Tibial artery (tissue), 4 donors: ENCODE measurements around the gene OR6F1.
"Not testable (repeated sequence)": the region's sequence is repeated elsewhere in the genome, so short reads cannot be mapped to it uniquely, and the experiment has no call there.

ENCODE experiments used
- DNase-seq, 2 donors: peaks; one replicate each; pipeline ENCODE4 v3.0.0-alpha.2; 2019
- H3K27ac ChIP-seq, 2 donors: fragments of 200-600 bp; sonication (generic) in 1 of 2; 1 replicate in 1 of 2; 2 replicates in 1 of 2; pipeline ENCODE4 v1.5.1; 2018 to 2019; ENCODE audit warnings: mild to moderate bottlenecking in 1 of 2
- H3K27me3 ChIP-seq, 2 donors: fragments of 200-600 bp; sonication (generic) in 1 of 2; one replicate each; pipeline versions ENCODE4 v1.5.1 to v1.6.0; 2016 to 2019
- H3K36me3 ChIP-seq, 3 donors: fragments of 200-600 bp; sonication (generic) in 2 of 3; one replicate each; pipeline ENCODE4 v1.5.1; 2016 to 2019; ENCODE audit warnings: mild to moderate bottlenecking in 2 of 3
- H3K4me1 ChIP-seq, 4 donors: fragments of 200-600 bp; sonication (generic) in 2 of 4; 1 replicate in 3 of 4; 2 replicates in 1 of 4; pipeline ENCODE4 v1.5.1; 2016 to 2019
- H3K4me3 ChIP-seq, 2 donors: fragments of 200-600 bp; sonication (generic) in 1 of 2; 1 replicate in 1 of 2; 2 replicates in 1 of 2; pipeline ENCODE4 v1.5.1; 2018 to 2019; ENCODE audit warnings: mild to moderate bottlenecking in 2 of 2
- H3K9me3 ChIP-seq, 3 donors: fragments of 200-600 bp; sonication (generic) in 1 of 3; one replicate each; pipeline ENCODE4 v1.5.1; 2016 to 2019
- intact Hi-C: fragments of 100-400 bp; cut with DNase I; formaldehyde crosslinking; loops from one replicate; pipeline ENCODE4 v1.15.0; 2023; ENCODE audit warnings: low total_unique reads
- TF ChIP-seq, protein P1 (sequence below), 2 experiments: fragments of 200-600 bp in 1 of 2; fragments of 450-650 bp in 1 of 2; IDR thresholded peaks; one replicate each; pipeline ENCODE4 v1.5.1; 2017 to 2019; ENCODE audit warnings: antibody characterized with exemption in 2 of 2, mild to moderate bottlenecking in 1 of 2, moderate library complexity in 1 of 2

The OR6F1 gene

DNA sequence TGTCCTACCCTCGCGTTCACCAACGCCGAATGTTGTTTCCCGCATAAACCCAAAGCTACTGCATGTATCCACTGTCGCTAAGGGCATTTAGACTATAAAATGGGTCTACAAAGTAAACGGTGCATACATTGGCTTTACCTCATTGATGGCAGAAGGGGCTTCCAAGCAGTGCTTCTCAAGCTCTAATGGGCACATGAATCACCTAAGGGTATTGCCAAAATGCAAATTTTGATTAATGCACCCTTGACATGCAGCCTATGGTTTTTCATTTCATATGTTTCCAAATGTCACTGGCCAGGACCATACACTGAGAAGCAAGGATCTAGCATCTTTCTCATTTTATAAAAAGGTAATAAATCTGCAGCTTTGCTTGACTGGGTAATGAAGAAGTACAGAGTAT, 2.7 kb downstream of the OR6F1 start:
- no peak for DNase-seq
- Histone ChIP-seq H3K9me3 (no peaks in the 10 kb centered on the region), H3K27ac (no peak overlapping the region), H3K4me3 (no peak overlapping the region), H3K27me3 (no peaks in the 10 kb centered on the region), H3K4me1 (no peaks in the 10 kb centered on the region), H3K36me3 (no peaks in the 10 kb centered on the region)
- intact Hi-C loops = no loop called here
- TF ChIP-seq, protein P1, sequence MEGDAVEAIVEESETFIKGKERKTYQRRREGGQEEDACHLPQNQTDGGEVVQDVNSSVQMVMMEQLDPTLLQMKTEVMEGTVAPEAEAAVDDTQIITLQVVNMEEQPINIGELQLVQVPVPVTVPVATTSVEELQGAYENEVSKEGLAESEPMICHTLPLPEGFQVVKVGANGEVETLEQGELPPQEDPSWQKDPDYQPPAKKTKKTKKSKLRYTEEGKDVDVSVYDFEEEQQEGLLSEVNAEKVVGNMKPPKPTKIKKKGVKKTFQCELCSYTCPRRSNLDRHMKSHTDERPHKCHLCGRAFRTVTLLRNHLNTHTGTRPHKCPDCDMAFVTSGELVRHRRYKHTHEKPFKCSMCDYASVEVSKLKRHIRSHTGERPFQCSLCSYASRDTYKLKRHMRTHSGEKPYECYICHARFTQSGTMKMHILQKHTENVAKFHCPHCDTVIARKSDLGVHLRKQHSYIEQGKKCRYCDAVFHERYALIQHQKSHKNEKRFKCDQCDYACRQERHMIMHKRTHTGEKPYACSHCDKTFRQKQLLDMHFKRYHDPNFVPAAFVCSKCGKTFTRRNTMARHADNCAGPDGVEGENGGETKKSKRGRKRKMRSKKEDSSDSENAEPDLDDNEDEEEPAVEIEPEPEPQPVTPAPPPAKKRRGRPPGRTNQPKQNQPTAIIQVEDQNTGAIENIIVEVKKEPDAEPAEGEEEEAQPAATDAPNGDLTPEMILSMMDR (IDR thresholded peaks at IDR 0.05) = no peak

DNA sequence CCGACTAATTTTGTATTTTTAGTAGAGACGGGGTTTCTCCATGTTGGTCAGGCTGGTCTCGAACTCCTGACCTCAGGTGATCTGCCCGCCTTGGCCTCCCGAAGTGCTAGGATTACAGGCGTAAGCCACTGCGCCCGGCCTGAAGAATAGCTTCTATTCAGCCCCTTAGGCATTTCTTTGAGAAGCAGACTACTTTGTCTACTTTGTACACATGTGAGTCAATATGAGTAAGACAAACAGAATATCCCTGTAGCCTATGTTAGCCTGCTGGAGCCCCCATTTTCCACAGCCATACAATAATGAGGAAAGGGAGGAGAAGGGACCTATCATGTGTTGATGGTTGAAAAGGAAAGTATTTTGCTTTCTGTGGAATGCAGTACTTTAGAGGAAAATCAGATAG, 5.8 kb downstream of the OR6F1 start:
- H3K4me3 ChIP-seq, H3K4me1 ChIP-seq, H3K27me3 ChIP-seq, DNase-seq, H3K36me3 ChIP-seq, intact Hi-C loops, H3K9me3 ChIP-seq, H3K27ac ChIP-seq: not testable (repeated sequence)

DNA sequence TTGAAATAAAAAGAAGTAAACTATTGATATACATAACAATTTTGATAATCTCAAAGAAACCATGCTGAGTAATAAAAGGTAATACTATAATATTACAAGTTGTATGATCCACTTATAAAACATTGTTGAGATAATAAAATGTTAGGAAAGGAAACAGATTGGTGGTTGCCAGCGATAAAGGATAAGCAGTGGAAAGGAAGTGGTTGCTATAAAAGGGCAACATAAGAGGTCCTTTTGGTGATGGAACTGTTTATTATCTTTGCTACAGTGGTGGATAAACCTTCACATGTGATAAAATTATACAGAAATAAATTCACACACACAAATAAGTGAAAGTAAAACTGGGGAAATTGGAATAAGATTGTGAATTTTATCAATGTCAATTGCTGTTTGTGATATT, 15.1 kb downstream of the OR6F1 start:
- DNase-seq = no peak
- H3K36me3 ChIP-seq = no peaks in the 10 kb centered on the region
- H3K4me3 ChIP-seq = no peak overlapping the region
- no peaks in the 10 kb centered on the region for H3K4me1 ChIP-seq
- peaks cover 0 to 6% (median 0%) of the 10 kb centered on the region in 3 donors for H3K9me3 ChIP-seq
- H3K27ac ChIP-seq = no peak overlapping the region
- intact Hi-C loops = no loop called here
- H3K27me3 ChIP-seq = no peaks in the 10 kb centered on the region
- TF ChIP-seq, protein P1 (IDR thresholded peaks at IDR 0.05) = no peak

GRCh38 chr1:247681288-247681897, 35.1 kb downstream of the OR6F1 start:
- Histone ChIP-seq H3K4me1 (no peaks in the 10 kb centered on the region), H3K27me3 (no peaks in the 10 kb centered on the region), H3K27ac (no peak overlapping the region), H3K9me3 (no peaks in the 10 kb centered on the region), H3K4me3 (no peak overlapping the region), H3K36me3 (no peaks in the 10 kb centered on the region)
- DNase-seq = peak in 1 of 2 donors; percentile 22
- intact Hi-C loops = no loop called here
- TF ChIP-seq, protein P1 (IDR thresholded peaks at IDR 0.05) = peak in 1 of 2 experiments; percentile 17

GRCh38 chr1:247680171-247680570, 36.3 kb downstream of the OR6F1 start:
- Histone ChIP-seq H3K9me3 (no peaks in the 10 kb centered on the region), H3K4me1 (no peaks in the 10 kb centered on the region), H3K36me3 (no peaks in the 10 kb centered on the region), H3K27ac (no peak overlapping the region), H3K4me3 (no peak overlapping the region), H3K27me3 (no peaks in the 10 kb centered on the region)
- intact Hi-C loops = no loop called here
- no peak for DNase-seq
- TF ChIP-seq, protein P1 (IDR thresholded peaks at IDR 0.05) = no peak

GRCh38 chr1:247679639-247680038, 36.8 kb downstream of the OR6F1 start, which contains the start of gene OR13G1:
Gene OR13G1 (minus strand): TSS chr1:247679739. CDS start chr1:247673041, 6,698 bp downstream.
- no peak for DNase-seq
- H3K4me1 ChIP-seq = no peaks in the 10 kb centered on the region
- H3K36me3 ChIP-seq = no peaks in the 10 kb centered on the region
- H3K9me3 ChIP-seq = no peaks in the 10 kb centered on the region
- H3K4me3 ChIP-seq = no peak within 1 kb of the TSS
- no peak within 1 kb of the TSS for H3K27ac ChIP-seq
- TF ChIP-seq, protein P1 (IDR thresholded peaks at IDR 0.05) = no peak
- no peaks in the 10 kb centered on the region for H3K27me3 ChIP-seq
- intact Hi-C loops = no loop called here
